Kasumi-1 (cell line): ENCODE measurements around the gene FAM149B1.
"Not testable (repeated sequence)": the region's sequence is repeated elsewhere in the genome, so short reads cannot be mapped to it uniquely, and the experiment has no call there.

Source experiments
- DNase-seq, 2 experiments: peaks; one replicate each; lab custom pipeline; 2025; lab: John Stamatoyannopoulos, UW

The FAM149B1 gene

DNA sequence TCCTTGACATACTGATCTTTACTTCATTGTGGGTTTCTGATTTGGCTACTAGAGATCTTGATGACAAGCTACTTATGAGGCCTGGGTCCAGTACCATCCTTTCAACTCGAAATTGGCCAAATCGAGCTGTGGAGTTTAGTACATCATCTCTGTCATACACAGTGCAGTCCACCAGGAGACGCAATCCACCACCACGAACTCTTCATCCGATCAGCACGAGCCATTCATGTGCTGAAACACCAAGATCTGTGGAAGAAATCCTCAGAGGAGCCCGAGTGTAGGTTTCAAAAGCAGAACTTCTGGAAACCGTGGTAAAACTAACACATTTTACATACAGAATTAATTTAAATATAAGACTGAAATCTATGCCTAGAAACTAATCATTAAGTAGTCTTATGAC lies 65.0 kb downstream of the FAM149B1 start:
- peak; percentile 97 to 98 for DNase-seq

DNA sequence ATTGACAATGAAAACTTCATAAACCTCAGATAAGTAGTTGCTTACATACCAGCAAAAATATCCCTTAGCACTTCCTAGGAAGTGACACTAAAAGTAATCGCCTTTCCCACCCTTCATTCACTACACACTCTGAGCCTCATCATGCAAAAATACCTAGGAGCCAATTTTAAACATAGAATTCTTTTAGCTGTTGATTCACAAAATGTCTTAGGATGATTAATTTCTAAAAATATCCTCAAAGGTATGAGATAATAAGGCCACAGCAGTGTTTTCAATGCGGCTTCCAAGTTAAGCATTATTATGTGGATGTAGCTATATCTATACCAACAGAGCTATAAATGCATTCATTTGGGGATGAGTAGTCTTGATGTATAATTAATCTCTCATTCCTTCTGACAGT lies 66.0 kb downstream of the FAM149B1 start:
- DNase-seq, result no peak

DNA sequence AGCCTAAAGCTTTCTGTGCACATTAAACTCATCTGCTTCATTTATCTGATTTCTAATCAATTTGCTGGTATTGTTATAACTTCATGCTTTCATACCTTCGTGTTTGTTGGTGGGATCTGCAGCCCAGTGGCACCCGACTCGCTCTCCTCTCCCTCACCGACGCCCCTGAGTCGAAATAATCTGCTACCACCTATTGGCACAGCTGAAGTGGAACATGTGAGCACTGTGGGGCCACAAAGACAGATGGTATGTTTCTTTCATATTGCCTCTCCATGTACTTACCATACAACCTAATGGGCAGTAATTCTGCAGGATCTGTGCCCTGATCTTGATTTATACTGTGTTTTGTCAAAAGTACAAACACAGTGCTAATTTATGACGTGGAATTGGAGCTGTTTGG lies 66.8 kb downstream of the FAM149B1 start:
- DNase-seq, result no peak

DNA sequence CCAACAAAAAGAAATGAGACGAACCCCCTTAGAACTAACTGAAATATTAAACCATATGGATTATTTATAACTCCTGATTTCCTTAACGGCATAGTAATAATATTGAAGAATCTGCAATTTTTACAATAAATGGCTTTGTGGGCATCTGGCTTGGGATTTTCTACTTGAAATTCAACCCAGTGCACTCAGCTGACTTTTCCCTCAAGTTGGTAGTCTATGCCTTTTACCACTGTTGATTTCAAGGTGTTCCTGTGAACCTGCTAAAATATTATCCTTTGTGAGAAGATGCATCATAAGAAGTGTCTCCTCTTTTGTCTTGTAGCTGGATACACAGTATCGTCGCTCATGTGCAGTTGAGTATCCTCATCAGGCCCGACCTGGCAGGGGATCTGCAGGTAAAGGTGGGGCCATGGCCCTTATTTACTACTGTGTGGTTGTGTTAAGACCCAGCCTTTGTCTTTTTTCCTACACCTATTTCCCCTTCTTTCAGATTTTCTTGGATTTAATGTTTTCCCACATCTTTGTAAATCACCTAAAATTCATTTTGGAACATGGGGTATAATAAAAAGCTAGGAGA lies 71.2 kb downstream of the FAM149B1 start:
- DNase-seq, result no peak

DNA sequence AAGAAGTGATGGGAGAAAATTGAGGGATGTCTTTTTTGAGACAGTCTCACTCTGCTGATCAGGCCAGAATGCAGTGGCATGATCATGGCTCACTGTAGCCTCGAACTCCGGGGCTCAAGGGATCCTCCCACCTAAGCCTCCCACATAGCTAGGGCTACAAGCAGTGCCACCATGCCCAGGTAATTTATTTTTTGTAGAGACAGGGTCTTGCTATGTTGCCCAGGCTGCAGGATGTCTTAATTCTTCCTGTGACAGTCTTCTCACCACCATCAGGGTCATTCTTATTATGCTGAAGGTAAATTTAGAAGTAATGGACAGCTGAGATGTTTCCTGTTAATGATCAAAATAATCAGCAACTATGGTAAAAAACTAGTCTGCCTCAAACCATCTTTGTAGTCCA lies 72.0 kb downstream of the FAM149B1 start:
- DNase-seq, result no peak

DNA sequence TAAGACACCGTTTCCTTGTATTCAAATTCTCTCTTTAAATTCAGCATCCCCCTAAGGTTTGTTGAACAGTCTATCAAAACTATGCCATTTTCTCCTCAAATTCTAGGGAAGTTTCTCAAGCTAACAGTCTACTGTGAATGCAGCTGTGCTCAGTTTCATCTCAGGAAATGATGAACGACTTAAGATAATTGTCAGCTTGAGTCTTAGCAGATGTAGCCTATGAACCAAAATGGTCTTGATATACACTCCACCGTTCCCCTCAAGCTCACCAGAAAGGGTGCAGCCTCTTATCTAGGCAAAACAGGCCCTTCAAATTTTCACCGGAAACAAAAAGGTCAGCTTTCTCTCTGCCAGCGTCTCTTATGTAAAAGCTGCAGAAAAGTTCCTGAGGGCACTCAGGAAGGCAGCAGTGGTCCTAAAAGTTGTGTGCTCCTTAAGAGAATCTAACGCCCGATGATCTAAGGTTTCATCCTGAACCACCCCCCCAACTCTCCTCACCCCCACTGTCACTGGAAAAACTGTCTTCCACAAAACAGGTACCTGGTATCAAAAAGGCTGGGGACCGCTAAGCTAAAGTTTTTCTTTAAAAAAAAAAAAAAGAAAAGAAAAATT lies 77.1 kb downstream of the FAM149B1 start:
- peak; percentile 30 to 43 for DNase-seq

DNA sequence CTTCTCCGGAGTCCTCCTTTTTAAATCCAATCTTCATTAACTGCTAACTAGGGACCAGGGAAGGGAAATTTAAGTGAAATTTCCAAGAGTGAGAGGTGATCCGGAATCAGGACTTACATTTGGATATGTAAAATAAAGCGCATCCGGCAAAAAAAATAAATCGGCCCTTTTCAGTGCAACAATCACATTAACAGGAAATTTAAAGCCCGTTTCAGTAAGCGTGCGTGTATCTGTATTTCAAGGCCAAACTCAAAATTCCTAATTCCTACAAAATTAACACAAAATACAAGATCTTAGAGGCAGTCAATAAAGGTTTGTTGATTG lies 78.4 kb downstream of the FAM149B1 start:
- no peak for DNase-seq

DNA sequence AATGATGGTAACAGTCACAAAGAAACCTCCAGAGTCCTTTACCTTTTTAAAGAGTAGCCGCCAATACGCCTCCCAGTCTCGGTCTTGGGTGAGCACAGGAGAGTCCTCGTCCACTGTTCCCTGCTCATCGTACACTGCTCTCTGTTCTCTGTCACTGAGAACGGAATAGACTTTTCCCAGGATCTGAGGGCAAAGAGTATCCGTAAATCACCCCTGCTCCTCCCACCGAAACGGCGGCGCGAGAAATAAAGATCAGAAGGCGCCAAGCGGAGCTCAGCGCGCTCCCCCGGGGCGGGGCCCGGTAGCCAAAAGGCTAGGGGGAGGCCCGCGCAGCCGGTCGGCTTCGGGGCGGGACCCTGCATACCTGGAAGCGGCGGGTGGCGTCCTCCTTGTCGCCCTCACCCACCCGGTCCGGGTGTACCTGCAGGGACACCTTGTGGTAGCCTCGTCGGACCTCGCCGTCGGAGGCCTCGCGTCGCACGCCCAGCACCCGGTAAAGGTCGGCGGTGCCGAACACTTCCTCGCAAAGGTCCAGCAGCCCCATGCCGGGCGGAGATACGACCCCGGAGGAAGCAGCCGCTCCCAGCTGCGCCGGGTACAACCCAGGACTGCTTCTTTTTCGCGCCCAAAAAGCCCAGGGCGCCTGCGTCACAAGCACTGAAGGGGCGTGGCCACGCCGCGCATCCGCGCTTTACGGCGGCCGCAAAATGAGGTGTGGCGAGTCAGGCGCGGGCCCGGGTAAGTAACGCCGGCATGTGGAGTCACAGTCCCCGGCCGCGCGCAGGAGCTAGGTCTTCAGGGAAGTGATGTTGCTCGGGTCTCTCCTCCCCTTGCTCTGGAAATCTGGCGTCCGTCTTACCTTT lies 79.0 kb downstream of the FAM149B1 start, which contains the start of gene DNAJC9:
DNAJC9 (minus strand) TSS at position 610 of the 863 bp plus-strand sequence; CDS start at position 544, 66 bp downstream.
- DNase-seq, result peak; percentile 96 to 98

DNA sequence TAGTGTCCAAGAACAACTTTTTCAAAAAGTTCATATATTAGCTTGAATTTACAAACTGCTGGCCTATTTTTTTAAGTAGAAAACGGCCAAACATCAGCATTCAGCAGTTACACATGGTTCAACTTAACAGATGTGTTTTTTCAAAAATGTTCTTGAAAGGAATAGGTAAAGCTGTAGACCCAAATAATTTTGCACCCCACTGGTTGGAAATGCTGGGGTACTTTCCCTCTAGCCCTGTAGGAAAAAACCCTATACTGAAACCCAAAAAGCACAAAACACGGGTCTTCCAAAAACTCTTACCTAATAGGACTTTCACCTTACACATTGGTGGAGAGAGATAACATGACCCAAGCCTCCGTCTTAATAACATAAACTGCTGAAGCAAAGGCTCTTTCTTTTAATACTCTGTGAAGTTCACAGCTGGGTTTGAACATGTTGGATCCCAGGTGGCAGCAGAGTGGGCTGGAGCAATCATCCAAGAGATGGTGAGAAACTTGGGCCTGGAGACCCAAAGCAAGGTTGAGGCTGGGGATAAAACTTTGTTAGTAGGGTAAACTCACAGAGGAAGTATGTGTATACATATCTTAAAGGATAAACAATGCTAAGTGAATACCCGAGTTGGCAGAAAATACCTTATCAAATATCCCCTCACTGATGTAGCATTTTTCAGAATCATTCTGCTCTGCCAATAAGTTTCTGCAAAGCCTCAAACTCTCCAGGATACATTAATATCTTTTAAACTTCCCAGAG lies 79.8 kb downstream of the FAM149B1 start:
- DNase-seq, result peak; percentile 41 to 44

DNA sequence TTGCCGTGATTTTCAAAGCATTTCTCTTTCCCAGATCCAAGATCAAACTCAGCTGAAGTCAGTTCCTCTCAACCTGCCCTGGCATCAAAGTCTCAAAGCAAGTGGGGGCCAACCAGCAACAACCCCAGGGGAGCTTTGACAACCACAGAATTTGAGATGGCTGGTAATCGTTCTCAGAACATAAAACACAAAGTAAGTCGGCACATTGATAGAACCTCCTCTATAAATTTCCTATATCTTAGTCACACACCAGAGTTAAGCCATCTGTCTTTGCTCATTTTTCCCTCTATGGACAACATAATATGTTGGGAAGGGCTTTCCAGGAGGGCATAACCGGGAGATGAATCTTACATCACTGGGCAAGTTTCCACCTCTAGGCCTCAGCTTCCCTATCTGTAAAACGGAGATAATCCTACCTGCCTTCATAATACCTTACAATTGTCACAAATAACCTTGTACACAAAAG lies 80.4 kb downstream of the FAM149B1 start:
- DNase-seq, result no peak

DNA sequence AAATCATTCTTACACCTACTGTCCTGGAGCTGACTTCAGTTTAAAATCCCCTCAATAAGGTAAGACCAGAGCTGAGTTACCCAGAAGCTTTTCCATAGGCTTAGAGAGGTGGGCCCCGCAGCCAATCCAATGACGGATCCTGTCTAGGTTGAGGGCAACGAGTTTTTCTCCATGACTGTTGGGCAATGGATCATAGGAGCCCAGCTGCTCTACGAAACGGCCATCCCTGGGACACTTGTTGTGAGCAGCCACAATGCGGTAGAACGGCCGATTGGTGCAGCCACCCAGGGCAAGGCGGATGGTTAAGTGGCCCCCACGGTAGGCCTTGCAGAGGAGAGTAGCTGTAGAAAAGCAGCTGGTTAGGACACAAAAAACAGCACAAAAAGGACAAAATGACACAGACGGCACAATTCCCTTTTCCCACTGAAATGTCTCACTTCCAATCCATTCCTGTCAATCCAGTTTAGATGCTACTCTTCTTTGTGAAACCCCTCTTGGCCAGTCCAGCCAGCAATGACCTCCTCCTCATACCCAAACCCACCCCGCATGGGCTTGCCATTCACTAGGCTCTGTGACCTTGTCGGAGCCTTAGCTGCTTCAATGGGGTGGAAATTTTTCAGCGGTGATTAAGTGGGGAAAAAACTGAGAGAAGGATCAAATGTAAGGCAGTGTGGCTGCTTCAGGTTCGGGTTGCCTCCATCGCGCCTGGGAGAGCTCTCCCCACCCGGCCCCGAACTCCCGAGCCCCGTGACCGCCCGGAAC lies 83.9 kb downstream of the FAM149B1 start:
- DNase-seq, result no peak

DNA sequence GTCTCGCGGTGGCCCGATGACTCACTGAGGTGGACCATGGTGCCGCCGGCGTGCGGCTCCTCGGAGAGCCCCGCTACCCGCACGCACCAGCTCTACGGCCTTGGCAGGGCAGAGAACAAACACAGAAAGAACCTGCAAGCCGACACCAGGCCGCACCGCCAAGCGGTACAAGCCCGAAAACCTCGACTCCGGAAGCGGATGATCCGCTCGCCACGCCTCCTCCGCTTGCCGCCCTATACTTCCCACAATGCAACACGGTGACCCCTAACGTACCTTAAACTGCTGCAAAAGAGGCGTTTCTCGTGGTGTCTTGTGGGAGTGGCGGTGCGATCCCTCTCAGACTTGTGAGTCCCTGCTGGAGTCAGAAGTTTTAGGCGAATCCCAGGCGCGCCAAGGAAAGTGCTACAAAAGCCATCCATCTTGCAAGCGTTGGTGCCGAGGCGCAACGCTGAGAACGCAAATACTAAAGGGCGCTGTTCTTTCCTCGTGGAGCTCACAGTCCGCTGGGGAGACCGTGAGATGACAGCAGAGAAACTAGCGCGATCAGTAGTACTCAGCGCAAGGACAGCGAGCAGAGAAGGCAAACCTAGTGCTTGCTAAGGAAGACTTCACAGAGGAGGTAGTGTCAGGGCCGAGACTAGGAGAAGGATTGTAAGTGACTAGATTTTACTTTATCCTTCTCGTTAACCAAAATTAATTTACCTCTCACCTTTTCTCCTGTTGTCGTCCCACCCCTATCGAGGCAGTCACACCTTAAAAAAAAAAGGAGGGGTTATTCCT lies 84.7 kb downstream of the FAM149B1 start, which contains the start of gene MRPS16:
MRPS16 (minus strand) TSS at position 200 of the 780 bp plus-strand sequence; CDS start at position 38, 162 bp downstream.
- DNase-seq, result peak; percentile 100

DNA sequence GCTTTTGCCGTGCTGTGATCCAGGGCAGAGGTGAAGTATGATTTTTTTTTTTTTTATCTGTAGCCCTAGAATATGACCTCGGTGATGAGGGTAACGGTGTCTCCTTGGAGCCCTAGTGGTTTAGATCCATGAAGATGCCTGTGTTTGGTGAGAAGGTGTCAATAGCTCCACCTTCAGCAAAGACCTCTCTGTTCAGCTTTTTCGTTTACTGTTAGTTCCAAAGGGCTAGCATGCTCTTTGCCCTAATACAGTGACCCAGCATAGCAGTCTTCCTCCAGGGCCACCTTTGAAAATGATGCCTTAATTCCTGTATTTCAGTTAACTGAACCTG lies 85.3 kb downstream of the FAM149B1 start:
- peak; percentile 41 to 71 for DNase-seq

DNA sequence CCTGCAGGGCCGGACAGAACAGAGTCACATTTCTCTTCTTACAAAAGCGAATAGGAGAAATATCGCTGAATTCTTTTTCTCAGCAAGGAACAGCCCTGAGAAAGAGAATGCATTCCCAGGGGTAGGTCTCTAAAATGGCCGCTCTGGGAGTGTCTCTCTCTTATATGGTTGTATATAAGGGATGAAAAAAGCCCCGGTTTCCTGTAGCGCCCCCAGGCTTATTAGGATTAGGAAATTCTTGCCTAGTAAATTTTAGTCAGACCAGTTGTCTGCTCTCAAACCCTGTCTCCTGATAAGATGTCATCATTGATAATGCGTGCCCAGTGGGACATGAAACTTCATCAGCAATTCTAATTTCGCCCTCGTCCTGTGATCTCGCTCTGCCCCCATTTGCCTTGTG lies 90.7 kb downstream of the FAM149B1 start:
- not testable (repeated sequence) for DNase-seq

DNA sequence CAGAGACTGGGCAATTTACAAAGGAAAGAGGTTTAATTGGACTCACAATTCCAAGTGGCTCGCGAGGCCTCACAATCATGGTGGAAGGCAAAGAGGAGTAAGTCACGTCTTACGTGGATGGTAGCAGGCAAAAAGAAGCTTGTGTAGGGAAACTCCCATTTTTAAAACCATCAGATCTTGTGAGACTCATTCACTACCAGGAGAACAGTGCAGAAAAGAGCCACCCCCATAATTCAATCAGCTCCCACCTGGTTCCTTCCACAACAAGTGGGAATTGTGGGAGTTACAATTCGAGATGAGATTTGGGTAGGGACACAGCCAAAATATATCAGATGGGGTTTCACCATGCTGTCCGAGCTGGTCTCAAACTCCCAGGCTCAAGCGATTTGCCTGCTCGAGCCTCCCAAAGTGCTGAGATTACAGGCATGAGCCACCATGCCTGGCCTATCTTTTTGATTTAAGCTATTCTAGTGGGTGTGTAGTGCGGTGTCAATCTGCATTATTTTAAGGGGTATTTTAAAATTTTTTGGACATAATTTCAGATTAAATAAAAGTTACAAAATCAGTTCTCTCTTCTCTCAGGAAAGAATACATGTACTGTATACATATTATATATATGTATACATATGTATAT lies 93.6 kb downstream of the FAM149B1 start:
- DNase-seq, result no peak

DNA sequence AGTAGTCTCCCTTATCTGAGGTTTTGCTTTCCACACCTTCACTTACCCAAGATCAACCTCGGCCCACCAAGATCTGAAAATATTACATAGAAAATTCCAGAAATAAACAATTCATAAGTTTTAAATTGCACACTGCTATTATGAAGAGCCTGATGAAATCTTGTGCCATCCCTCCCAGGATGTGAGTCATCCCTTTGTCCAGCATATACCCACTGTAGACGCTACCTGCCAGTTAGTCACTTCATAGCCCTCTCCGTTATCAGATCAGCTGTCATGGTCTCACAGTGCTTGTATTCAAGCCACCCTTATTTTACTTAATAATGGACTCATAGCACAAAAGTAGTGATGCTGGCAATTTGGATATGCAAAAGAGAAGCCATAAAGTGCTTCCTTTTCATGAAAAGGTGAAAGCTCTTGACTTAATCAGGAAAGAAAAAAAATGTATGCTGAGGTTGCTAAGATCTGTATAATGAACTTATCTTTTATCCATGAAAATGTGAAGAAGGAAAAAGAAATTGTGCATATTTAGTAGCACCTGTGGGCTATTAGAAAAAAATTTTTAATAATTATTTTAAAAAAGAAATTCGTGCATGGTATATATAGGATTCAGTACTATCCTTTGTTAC lies 94.3 kb downstream of the FAM149B1 start:
- peak in 1 of 2 experiments; percentile 16 for DNase-seq

DNA sequence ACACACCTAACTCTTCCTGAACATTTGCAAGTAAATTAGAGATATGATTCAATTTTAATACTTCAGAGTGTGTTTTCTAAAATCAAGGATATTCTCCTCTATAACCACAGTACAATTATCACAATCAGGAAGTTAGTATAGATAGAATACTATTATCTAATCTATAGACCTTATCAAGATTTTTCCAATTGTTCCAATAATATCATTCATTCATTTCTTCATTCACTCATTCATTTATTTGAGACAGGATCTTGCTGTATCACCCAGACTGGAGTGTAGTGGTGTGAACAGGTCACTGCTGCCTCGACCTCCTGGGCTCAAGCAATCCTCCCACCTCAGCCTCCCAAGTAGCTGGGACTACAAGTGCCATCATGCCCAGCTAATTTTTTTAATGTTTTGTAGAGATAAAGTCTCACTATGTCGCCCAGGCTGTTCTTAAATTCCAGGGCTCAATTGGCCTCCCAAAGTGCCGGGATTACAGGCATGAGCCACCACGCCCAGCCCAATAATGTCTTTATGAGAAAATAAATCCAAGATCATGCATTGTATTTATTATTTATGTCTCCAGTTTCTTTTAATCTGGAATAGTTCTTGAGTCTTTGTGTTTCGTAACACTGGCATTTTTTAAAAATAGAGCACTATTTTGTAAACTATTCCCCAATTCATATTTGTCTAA lies 95.1 kb downstream of the FAM149B1 start:
- DNase-seq, result no peak

DNA sequence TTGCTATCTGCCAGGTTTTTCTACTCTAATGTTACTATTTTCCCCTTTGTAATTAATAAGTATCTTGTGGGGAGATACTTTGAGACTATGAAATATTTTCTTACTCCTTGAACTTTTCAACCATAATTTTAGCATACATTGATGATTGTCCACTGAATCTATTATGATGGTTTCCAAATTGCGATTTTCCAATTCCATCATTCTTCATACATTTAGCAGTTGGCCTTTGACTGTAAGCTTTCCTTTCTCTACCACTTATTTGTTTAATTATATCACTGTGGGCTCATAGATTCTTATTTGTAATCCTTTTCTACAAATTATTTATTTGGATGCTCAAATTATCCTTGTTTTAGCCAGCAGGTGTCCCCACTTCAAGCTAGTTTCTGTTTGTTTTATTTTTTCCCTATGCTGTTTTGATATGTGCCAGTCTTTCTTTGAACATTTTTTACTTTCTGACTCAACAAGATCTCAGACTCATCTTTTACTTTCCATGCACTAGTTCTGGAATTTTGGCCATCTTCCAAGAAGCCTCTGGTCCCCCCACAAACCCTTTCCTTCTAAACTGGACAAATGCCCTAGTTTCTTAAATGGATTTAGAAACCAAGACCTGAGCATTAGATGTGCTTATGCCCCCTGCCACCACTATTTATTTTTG lies 95.9 kb downstream of the FAM149B1 start:
- DNase-seq, result peak; percentile 50 to 79

DNA sequence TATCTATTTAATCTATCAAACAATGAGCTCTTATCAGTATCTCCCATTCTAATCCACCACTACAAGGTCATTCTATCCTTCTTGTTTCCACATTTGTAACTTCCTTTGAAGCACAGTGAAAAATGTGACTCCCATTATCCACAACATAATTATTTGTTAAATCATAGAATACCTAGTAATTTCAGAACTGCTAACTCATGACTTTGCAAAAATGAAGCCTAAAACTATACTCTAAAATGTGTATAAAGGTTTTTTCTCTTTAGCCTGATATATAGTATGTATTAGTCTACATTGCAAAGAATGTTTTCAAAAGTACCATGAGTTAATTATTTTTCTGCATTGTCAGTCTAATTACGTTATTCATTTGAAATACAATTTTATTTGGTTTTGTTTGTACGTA lies 96.5 kb downstream of the FAM149B1 start:
- DNase-seq, result no peak
